Common myeloid progenitor, CD34-positive (primary cell): ENCODE data around the gene PNLIP. TPM values are rescaled to one million over a fixed set of nuclear protein-coding genes. Genes with fewer than 3 reads are reported as not detected.

Source experiments
- CTCF ChIA-PET: fragments of 350-600 bp; sonication (Branson Sonifier 250); formaldehyde crosslinking; loops from one replicate; lab custom pipeline; 2021; ENCODE audit warnings: antibody characterized with exemption; lab: Charles Lee
- POLR2A ChIA-PET: fragments of 350-600 bp; sonication (Branson Sonifier 250); formaldehyde crosslinking; loops from one replicate; lab custom pipeline; 2021; ENCODE audit warnings: antibody characterized with exemption; lab: Charles Lee
- DNase-seq, 3 donors: peaks; one replicate each; pipeline versions ENCODE4 v3.0.0 to v3.0.0-alpha.2; 2013
- H3K27ac ChIP-seq, 2 experiments: 1 replicate in 1 of 2; 2 replicates in 1 of 2; pipeline ENCODE4 v1.7.0; 2013; ENCODE audit warnings: inconsistent platforms in 2 of 2, low read length in 2 of 2, mild to moderate bottlenecking in 2 of 2, low read depth in 1 of 2, moderate library complexity in 1 of 2; ENCODE audit not compliant: severe bottlenecking in 2 of 2, insufficient read depth in 1 of 2, poor library complexity in 1 of 2
- H3K27me3 ChIP-seq, 5 experiments: replicated peaks in 2 of 5; 1 replicate in 3 of 5; 2 replicates in 2 of 5; pipeline versions ENCODE4 v1.6.1 to v1.7.0; 2013; ENCODE audit warnings: low read length in 4 of 5, mild to moderate bottlenecking in 2 of 5, moderate library complexity in 2 of 5, inconsistent platforms in 1 of 5; ENCODE audit not compliant: insufficient read depth in 5 of 5, control insufficient read depth in 4 of 5
- H3K36me3 ChIP-seq, 4 experiments: 1 replicate in 2 of 4; 2 replicates in 2 of 4; pipeline versions ENCODE4 v1.6.1 to v1.7.0; 2013; ENCODE audit warnings: low read length in 3 of 4, control low read depth in 1 of 4, mild to moderate bottlenecking in 1 of 4; ENCODE audit not compliant: control insufficient read depth in 4 of 4, insufficient read depth in 4 of 4
- H3K4me1 ChIP-seq, 4 experiments: 1 replicate in 3 of 4; 2 replicates in 1 of 4; pipeline versions ENCODE4 v1.6.1 to v1.7.1; 2013; ENCODE audit warnings: low read length in 3 of 4, mild to moderate bottlenecking in 3 of 4, control low read depth in 1 of 4, inconsistent platforms in 1 of 4, moderate library complexity in 1 of 4; ENCODE audit not compliant: control insufficient read depth in 4 of 4, insufficient read depth in 4 of 4; ENCODE audit errors: control extremely low read depth in 1 of 4
- H3K4me3 ChIP-seq, 7 experiments: 1 replicate in 4 of 7; 2 replicates in 3 of 7; pipeline versions ENCODE4 v1.5.1 to v1.7.0; 2013; ENCODE audit warnings: mild to moderate bottlenecking in 7 of 7, low read length in 6 of 7, moderate library complexity in 6 of 7, inconsistent platforms in 2 of 7, low read depth in 2 of 7, control low read depth in 1 of 7; ENCODE audit not compliant: insufficient read depth in 4 of 7, control insufficient read depth in 1 of 7; ENCODE audit errors: extremely low read depth in 1 of 7
- H3K9me3 ChIP-seq, 5 experiments: 1 replicate in 4 of 5; 2 replicates in 1 of 5; pipeline versions ENCODE4 v1.6.1 to v1.7.1; 2013; ENCODE audit warnings: low read length in 4 of 5, mild to moderate bottlenecking in 2 of 5, inconsistent platforms in 1 of 5, low read depth in 1 of 5, moderate library complexity in 1 of 5; ENCODE audit not compliant: control insufficient read depth in 4 of 5, insufficient read depth in 2 of 5; ENCODE audit errors: control extremely low read depth in 1 of 5
- WGBS: methylation state at CpG from one replicate; pipeline ENCODE4 v1.1.5; 2013; ENCODE audit not compliant: insufficient coverage; 5-methylcytosine and 5-hydroxymethylcytosine counted together
- polyA plus RNA-seq: library from polyadenylated mRNA; unstranded; fragments of 120-200 nt; gene quantifications from one replicate; pipeline ENCODE4 v1.2.1, GENCODE V29; 2013

PNLIP gene
- polyA plus RNA-seq: not detected

DNA sequence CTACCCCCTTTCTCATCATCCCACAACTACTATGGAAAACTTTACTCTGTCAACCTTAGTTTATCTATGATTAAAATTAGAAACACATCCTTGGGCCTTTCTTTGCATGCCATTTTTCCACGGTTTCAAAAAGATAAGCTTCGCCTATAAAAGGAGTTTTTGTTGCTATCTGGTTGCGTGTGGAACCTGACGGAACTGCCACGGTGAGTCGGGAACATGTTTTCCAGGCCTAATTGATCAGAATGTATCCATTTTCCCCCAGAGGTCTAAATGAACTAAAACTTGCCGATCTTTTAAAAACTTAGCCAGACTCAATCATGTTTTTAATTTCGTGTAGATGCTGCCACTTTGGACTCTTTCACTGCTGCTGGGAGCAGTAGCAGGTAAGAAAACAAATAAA, at the start of gene PNLIP:
TSS of gene PNLIP (plus strand) at position 176 of the 400 bp plus-strand sequence. CDS start at position 338, 162 bp downstream.
- H3K9me3 ChIP-seq: no peaks in the 10 kb centered on the region
- 95% methylated on average over 8 of the region's 8 CpGs for WGBS
- CTCF ChIA-PET: interaction anchor here (1.2 kb wide), 1 partner anchor 14 kb away, joined by 3 read pairs; no protein-coding TSS in a partner anchor
- peaks cover 0 to 2% (median 0%) of the 10 kb centered on the region in 5 experiments for H3K27me3 ChIP-seq
- no peaks in the 10 kb centered on the region for H3K4me1 ChIP-seq
- POLR2A ChIA-PET: no interaction called here
- DNase-seq: no peak
- H3K4me3 ChIP-seq: no peak within 1 kb of the TSS
- H3K36me3 ChIP-seq: no peaks in the 10 kb centered on the region
- no peak within 1 kb of the TSS for H3K27ac ChIP-seq

DNA sequence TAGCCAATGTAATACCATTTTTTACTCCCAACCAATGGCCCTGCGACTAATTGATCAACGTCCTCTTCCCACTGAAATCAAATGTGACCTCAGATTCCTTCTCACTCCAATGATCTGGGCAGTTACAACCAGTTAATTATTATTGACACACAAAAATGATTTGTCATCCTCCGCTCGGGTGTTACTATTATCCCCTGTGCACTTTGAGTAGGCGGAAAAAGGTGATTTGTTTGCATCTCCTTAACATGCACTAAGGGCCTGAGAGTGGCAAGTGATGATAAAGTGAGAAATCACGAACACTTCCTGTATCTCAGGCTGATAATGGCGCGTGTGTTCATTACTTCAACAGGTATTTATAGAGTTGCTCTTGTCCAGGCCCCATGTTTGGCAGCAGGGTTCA, 40.9 kb upstream of the PNLIP start:
- ChIA-PET CTCF (interaction anchor here (1.2 kb wide), 1 partner anchor 14 kb away, joined by 3 read pairs; no protein-coding TSS in a partner anchor), POLR2A (no interaction called here)
- no peak for DNase-seq
- H3K27me3 ChIP-seq: peaks cover 0 to 3% (median 0%) of the 10 kb centered on the region in 5 experiments
- H3K9me3 ChIP-seq: no peaks in the 10 kb centered on the region
- no peak overlapping the region for H3K27ac ChIP-seq
- WGBS: 90% methylated on average over 7 of the region's 8 CpGs
- no peaks in the 10 kb centered on the region for H3K36me3 ChIP-seq
- H3K4me1 ChIP-seq: no peaks in the 10 kb centered on the region
- no peak overlapping the region for H3K4me3 ChIP-seq

DNA sequence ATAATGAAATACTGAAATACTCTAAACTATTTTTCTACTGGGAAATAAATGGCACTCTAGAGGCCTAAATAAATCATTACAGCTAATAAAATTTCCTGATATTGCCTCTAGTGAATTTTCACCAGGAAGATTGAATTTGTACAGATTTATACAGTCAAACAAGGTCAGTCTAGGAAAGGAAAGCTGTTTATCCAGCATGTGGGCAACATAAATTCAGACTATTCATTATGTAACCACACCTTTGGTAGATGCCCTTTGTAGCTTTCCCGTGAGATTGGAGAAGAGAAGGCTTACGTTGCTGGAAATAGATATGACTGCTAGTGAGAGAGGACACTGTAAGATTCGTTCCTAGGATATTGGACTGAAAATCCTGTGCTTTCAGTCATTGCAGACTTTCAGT, 35.2 kb upstream of the PNLIP start:
- POLR2A ChIA-PET: interaction anchor here (0.6 kb wide), 1 partner anchor 51 kb away, joined by 3 read pairs; no protein-coding TSS in a partner anchor
- no CpG with 5 or more reads among the region's 3 CpGs for WGBS
- H3K9me3 ChIP-seq: no peaks in the 10 kb centered on the region
- DNase-seq: no peak
- H3K4me3 ChIP-seq: no peak overlapping the region
- no peaks in the 10 kb centered on the region for H3K36me3 ChIP-seq
- H3K4me1 ChIP-seq: no peaks in the 10 kb centered on the region
- H3K27me3 ChIP-seq: peaks cover 0 to 2% (median 0%) of the 10 kb centered on the region in 5 experiments
- no peak overlapping the region for H3K27ac ChIP-seq
- CTCF ChIA-PET: interaction anchor here (0.7 kb wide), 1 partner anchor 18 kb away, joined by 3 read pairs; no protein-coding TSS in a partner anchor

DNA sequence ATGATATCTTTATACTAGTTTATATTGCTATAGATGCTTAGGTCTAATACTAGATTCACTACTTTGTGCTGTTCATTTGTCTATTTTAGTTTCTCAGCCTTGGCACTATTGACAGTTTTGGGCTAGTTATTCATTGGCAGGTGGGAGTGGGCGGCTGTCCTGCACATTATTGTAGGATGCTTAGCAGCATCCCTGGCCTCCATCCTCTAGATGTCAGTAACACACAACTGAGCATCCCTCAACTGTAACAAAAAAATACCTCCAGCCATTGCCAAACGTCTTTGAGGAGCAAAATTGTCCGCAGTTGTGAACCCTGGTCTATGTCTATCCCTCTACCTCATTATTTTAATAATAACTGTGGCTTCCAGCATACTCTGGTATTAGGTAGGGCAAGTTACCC, 34.4 kb upstream of the PNLIP start:
- H3K27me3 ChIP-seq: peaks cover 0 to 2% (median 0%) of the 10 kb centered on the region in 5 experiments
- no peak overlapping the region for H3K4me3 ChIP-seq
- ChIA-PET CTCF (no interaction called here), POLR2A (no interaction called here)
- H3K4me1 ChIP-seq: no peaks in the 10 kb centered on the region
- no peak for DNase-seq
- no peaks in the 10 kb centered on the region for H3K9me3 ChIP-seq
- H3K27ac ChIP-seq: no peak overlapping the region
- WGBS: 67% methylated on average over 2 of the region's 3 CpGs
- no peaks in the 10 kb centered on the region for H3K36me3 ChIP-seq

DNA sequence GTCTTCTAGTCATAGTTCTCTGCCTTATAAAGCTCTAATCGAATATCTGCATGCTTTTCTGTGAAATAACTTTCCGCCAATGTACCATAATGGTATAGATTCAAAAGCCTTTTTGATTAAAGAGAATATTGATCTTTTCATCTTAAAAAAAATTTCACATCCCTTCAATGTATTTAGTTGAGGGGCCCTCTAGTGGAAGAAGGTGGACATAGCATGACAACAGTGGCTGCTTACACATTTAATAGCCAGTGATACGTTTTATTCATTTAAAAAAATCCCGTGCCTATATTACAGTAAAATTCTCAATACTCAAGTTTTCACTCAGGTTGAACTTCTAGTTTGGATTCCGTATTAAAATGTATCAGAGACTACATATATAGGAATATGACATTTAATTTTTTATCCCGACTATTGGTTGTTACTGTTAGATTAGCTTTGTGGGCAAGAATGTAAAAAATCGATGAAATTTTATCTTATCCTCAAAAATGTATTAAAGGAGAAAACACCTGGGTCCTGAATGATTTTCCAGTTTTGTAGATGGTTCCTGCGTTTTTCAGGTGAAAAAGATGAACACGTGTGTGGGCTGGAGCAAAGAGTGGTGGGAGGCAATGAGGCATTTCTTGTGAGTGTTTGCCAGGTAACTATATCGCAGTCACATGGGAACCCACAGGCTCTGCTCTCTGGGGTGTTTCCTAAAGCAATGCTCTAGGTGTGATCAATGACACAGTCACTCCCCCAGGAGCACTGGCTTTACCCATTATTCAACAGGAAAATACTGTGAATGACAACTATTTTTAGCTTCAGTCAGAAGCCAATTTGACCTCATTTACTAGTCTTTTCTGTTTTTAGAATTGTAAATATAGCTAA, 24.1 kb upstream of the PNLIP start:
- Histone ChIP-seq H3K27me3 (peaks cover 0 to 14% (median 7%) of the 10 kb centered on the region in 5 experiments), H3K36me3 (no peaks in the 10 kb centered on the region), H3K27ac (no peak overlapping the region), H3K4me3 (no peak overlapping the region), H3K4me1 (no peaks in the 10 kb centered on the region), H3K9me3 (no peaks in the 10 kb centered on the region)
- DNase-seq: peak; percentile 43 to 63 (median 60)
- CTCF ChIA-PET: no interaction called here
- 88% methylated on average over 1 of the region's 10 CpGs for WGBS
- POLR2A ChIA-PET: no interaction called here

DNA sequence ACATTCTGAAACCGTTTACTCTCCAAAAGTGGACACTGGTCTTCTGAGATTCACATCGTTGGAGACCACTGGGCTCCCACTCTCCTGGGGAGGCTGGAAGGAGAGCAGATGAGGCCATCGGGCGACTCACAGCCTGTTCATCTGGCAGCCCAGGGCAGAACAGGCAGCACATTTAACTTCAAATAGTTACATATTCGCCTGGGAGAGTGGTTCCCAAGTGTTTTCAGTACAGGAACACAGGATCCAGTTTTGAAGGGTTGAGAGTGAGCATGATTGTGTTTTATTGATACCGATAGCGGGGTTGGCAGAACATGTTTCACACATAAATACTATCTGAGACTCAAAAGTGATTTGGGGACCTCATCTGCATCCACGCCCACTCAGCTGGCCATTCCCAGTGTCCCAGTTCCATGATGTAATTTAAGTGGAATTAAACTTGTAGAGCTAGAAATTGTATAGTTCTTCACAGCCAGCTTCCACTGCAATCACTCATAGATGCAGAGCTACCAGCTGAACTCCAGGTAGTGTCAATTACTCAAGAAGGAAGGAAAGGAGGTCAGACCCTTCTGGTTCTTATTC, 22.8 kb upstream of the PNLIP start:
- no peak overlapping the region for H3K4me3 ChIP-seq
- peaks cover 0 to 14% (median 7%) of the 10 kb centered on the region in 5 experiments for H3K27me3 ChIP-seq
- H3K36me3 ChIP-seq: no peaks in the 10 kb centered on the region
- no peaks in the 10 kb centered on the region for H3K4me1 ChIP-seq
- DNase-seq: no peak
- ChIA-PET CTCF (no interaction called here), POLR2A (no interaction called here)
- no peak overlapping the region for H3K27ac ChIP-seq
- WGBS: 100% methylated on average over 3 of the region's 8 CpGs
- H3K9me3 ChIP-seq: no peaks in the 10 kb centered on the region

DNA sequence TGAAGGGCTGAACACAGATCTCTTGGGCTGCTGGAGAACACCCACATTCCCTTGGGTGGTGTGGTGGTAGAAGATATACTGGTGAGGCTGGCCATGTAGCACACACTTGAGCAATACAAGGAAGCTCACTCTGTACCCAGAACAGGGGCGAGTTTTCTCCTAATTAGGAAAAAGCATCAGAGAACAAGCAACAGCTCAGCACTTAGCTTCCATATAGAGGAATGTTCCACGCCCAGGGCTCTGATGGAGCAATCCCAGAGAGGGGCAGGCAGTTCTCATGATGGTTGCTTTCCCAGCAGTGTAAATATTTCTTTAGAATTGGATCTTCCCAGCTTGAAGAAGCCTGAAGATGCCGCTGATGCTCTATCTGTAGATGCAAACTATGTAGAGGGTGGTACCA, 21.0 kb upstream of the PNLIP start:
- Histone ChIP-seq H3K4me3 (no peak overlapping the region), H3K9me3 (no peaks in the 10 kb centered on the region), H3K27ac (no peak overlapping the region), H3K36me3 (no peaks in the 10 kb centered on the region), H3K27me3 (peaks cover 0 to 14% (median 7%) of the 10 kb centered on the region in 5 experiments), H3K4me1 (no peaks in the 10 kb centered on the region)
- no peak for DNase-seq
- 100% methylated on average over 3 of the region's 3 CpGs for WGBS
- POLR2A ChIA-PET: no interaction called here
- CTCF ChIA-PET: interaction anchor here (0.6 to 1.7 kb wide), 3 partner anchors 79 to 954 kb away, joined by 3 to 5 read pairs (median 3); no protein-coding TSS in a partner anchor
